GM23338 (cell line): ENCODE measurements around the gene NOSTRIN. TPM values are rescaled to one million over a fixed set of nuclear protein-coding genes. Genes with fewer than 3 reads are reported as not detected.

Experiments
- ATAC-seq: fragments of 200-7000 bp; cut with Tn5 transposase; 3 replicates; pipeline ENCODE4 v1.9.1; 2020
- DNase-seq: peaks from one replicate; pipeline ENCODE4 v3.0.0-alpha.2; 2015; ENCODE audit warnings: low spot score
- H2AFZ ChIP-seq: fragments of 200-600 bp; sonication (generic); 2 replicates; pipeline ENCODE4 v1.8.0; 2016; ENCODE audit warnings: antibody characterized with exemption, mild to moderate bottlenecking, moderate library complexity
- H3F3A ChIP-seq: fragments of 200-600 bp; sonication (generic); replicated peaks from 2 replicates; pipeline ENCODE4 v1.8.0; 2017; ENCODE audit warnings: antibody characterized with exemption, mixed run types, low read depth
- H3K27ac ChIP-seq: fragments of 200-600 bp; sonication (generic); 2 replicates; pipeline ENCODE4 v1.6.1; 2016; ENCODE audit warnings: low read depth
- H3K27me3 ChIP-seq: fragments of 200-600 bp; sonication (generic); 2 replicates; pipeline ENCODE4 v1.8.0; 2016; ENCODE audit warnings: mild to moderate bottlenecking, mixed run types, moderate library complexity; ENCODE audit not compliant: insufficient read depth
- H3K36me3 ChIP-seq: fragments of 200-600 bp; sonication (generic); 2 replicates; pipeline ENCODE4 v1.8.0; 2016; ENCODE audit warnings: mild to moderate bottlenecking; ENCODE audit not compliant: insufficient read depth
- H3K4me1 ChIP-seq: fragments of 200-600 bp; sonication (generic); 2 replicates; pipeline ENCODE4 v1.8.0; 2016; ENCODE audit warnings: mild to moderate bottlenecking, moderate library complexity; ENCODE audit not compliant: insufficient read depth
- H3K4me2 ChIP-seq: fragments of 200-600 bp; sonication (generic); 2 replicates; pipeline ENCODE4 v1.7.1; 2017; ENCODE audit warnings: mixed run types
- H3K4me3 ChIP-seq: fragments of 200-600 bp; sonication (generic); 2 replicates; pipeline ENCODE4 v1.6.1; 2016; ENCODE audit warnings: mixed run types
- H3K79me2 ChIP-seq: fragments of 200-600 bp; sonication (generic); replicated peaks from 2 replicates; pipeline ENCODE4 v1.8.0; 2017; ENCODE audit warnings: mild to moderate bottlenecking; ENCODE audit not compliant: insufficient read depth
- H3K9me2 ChIP-seq: fragments of 200-600 bp; sonication (generic); 2 replicates; pipeline ENCODE4 v1.8.0; 2017; ENCODE audit not compliant: insufficient read depth
- H4K20me1 ChIP-seq: fragments of 200-600 bp; sonication (generic); replicated peaks from 2 replicates; pipeline ENCODE4 v1.8.0; 2017; ENCODE audit warnings: mild to moderate bottlenecking; ENCODE audit not compliant: insufficient read depth
- H3K27ac Mint-ChIP-seq: 2 replicates; pipeline ENCODE4 v1.8.0; 2020; ENCODE audit warnings: inconsistent platforms, mild to moderate bottlenecking, moderate library complexity, mixed read lengths
- H3K27me3 Mint-ChIP-seq: 3 replicates; pipeline ENCODE4 v1.8.0; 2022; ENCODE audit warnings: low read depth, mild to moderate bottlenecking, moderate library complexity, mixed read lengths, inconsistent platforms; ENCODE audit not compliant: insufficient read depth, poor library complexity
- H3K36me3 Mint-ChIP-seq: 3 replicates; pipeline ENCODE4 v1.8.0; 2021; ENCODE audit warnings: low read depth, mild to moderate bottlenecking, inconsistent platforms, moderate library complexity, mixed read lengths
- H3K4me1 Mint-ChIP-seq: 3 replicates; pipeline ENCODE4 v1.8.0; 2020; ENCODE audit warnings: mild to moderate bottlenecking, inconsistent platforms, mixed read lengths
- H3K4me3 Mint-ChIP-seq: 3 replicates; pipeline ENCODE4 v1.8.0; 2021; ENCODE audit warnings: moderate library complexity, mild to moderate bottlenecking, inconsistent platforms, mixed read lengths
- H3K9me3 Mint-ChIP-seq: 3 replicates; pipeline ENCODE4 v1.8.0; 2020; ENCODE audit warnings: moderate library complexity, mild to moderate bottlenecking, inconsistent platforms, mixed read lengths
- JUNB ChIP-seq: IDR thresholded peaks from one replicate; pipeline ENCODE4 v1.6.1; 2016; ENCODE audit warnings: antibody characterized with exemption; ENCODE audit not compliant: unreplicated experiment
- STAT1 ChIP-seq: IDR thresholded peaks from one replicate; pipeline ENCODE4 v1.6.1; 2016; ENCODE audit warnings: antibody characterized with exemption; ENCODE audit not compliant: unreplicated experiment
- polyA plus RNA-seq: library from polyadenylated mRNA; unstranded; fragments of >200 nt; fragmentation: Nextera tagmentation; extraction: Ambion mirVana; gene quantifications from 2 replicates; pipeline ENCODE4 v1.2.1, GENCODE V29; 2016
- total RNA-seq: library from RNA; depleted of rRNA; stranded (reverse); fragments of >200 nt; shearing (Covaris generic); gene quantifications from 2 replicates; pipeline ENCODE4 v1.2.3, GENCODE V29; 2014
- TF ChIP-seq, protein P1 (sequence below): fragments of 250-450 bp; sonication (Bioruptor Pico); IDR thresholded peaks from 2 replicates; pipeline ENCODE4 v1.5.0; 2020; ENCODE audit warnings: mild to moderate bottlenecking, moderate library complexity
- TF ChIP-seq, protein P2 (sequence below): IDR thresholded peaks from one replicate; pipeline ENCODE4 v1.6.1; 2018; ENCODE audit warnings: antibody characterized with exemption; ENCODE audit not compliant: unreplicated experiment
- TF ChIP-seq, protein P3 (sequence below), 2 experiments: fragments of 200-600 bp in 1 of 2; sonication (generic) in 1 of 2; conservative IDR thresholded peaks; 2 replicates each; pipeline versions ENCODE4 v1.5.1 to v1.6.1; 2016 to 2017; ENCODE audit warnings: antibody characterized with exemption in 2 of 2, low read depth in 2 of 2, mild to moderate bottlenecking in 2 of 2, moderate library complexity in 1 of 2

NOSTRIN gene
- total and polyA plus RNA-seq, 2 experiments from 2014 or later, result 1.8 TPM; not detected in 1

DNA sequence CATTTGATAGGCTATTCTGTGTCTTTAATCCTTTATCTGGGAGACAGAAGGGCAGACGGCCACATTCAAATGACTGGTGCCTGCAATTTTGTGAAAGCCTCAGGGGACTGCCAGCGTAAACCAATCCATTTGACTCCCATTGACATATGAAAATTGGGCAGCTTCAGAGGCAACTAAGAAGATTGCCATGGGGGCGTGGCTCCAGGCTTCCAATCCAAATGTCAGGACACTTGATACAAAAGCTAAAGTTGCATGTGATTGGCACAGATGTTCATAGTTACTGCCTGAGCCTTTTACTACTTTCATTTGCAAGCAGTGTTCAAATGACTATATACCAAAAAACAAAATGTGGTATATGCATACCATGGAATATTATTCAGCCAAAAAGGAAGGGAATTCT, 45.8 kb downstream of the NOSTRIN start:
- Histone ChIP-seq H3K4me1 (peaks cover 5% of the 10 kb centered on the region), H3K9me2 (no peaks in the 10 kb centered on the region), H2AFZ (no peak overlapping the region), H3K27me3 (no peaks in the 10 kb centered on the region), H3K4me3 (no peak overlapping the region), H3F3A (no peaks in the 10 kb centered on the region), H4K20me1 (no peaks in the 10 kb centered on the region), H3K27ac (no peak overlapping the region), H3K36me3 (no peaks in the 10 kb centered on the region), H3K4me2 (no peak overlapping the region), H3K79me2 (no peaks in the 10 kb centered on the region)
- Mint-ChIP-seq H3K36me3 (no peaks in the 10 kb centered on the region), H3K4me3 (no peak overlapping the region), H3K4me1 (peaks cover 12% of the 10 kb centered on the region), H3K9me3 (no peaks in the 10 kb centered on the region), H3K27me3 (peaks cover 2% of the 10 kb centered on the region), H3K27ac (no peak overlapping the region)
- DNase-seq, result peak; percentile 28
- no peak for TF ChIP-seq STAT1
- ATAC-seq, result no peak

DNA sequence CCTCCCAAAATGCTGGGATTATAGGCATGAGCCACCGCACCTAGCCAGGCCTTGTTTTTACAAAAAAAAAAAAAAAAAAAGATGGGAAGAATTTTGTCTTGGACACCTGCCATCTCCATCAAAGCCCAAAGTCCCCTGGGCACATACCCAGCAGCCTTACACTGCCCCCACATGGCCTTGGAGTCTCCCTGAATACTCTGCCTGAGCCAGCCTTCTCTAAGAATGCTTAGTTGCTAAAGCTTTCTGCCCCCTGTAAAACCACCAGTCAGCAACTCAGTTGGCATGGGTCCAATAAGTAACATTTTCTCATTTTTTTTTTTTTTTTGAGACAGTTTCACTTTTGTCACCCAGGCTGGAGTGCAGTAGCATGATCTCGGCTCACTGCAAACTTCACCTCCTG, 47.2 kb downstream of the NOSTRIN start:
- Histone ChIP-seq H4K20me1 (no peaks in the 10 kb centered on the region), H3K27ac (no peak overlapping the region), H3K79me2 (no peaks in the 10 kb centered on the region), H3K36me3 (no peaks in the 10 kb centered on the region), H3F3A (no peaks in the 10 kb centered on the region), H3K27me3 (no peaks in the 10 kb centered on the region), H3K4me3 (no peak overlapping the region), H2AFZ (no peak overlapping the region), H3K4me2 (no peak overlapping the region), H3K9me2 (no peaks in the 10 kb centered on the region), H3K4me1 (peaks cover 5% of the 10 kb centered on the region)
- Mint-ChIP-seq H3K27ac (no peak overlapping the region), H3K4me3 (no peak overlapping the region), H3K36me3 (peaks cover 5% of the 10 kb centered on the region; the same call in 2 of the 3 replicates), H3K9me3 (no peaks in the 10 kb centered on the region), H3K4me1 (peaks cover 12% of the 10 kb centered on the region), H3K27me3 (peaks cover 2% of the 10 kb centered on the region)
- TF ChIP-seq JUNB, result no peak
- no peak for TF ChIP-seq STAT1
- TF ChIP-seq, protein P1, sequence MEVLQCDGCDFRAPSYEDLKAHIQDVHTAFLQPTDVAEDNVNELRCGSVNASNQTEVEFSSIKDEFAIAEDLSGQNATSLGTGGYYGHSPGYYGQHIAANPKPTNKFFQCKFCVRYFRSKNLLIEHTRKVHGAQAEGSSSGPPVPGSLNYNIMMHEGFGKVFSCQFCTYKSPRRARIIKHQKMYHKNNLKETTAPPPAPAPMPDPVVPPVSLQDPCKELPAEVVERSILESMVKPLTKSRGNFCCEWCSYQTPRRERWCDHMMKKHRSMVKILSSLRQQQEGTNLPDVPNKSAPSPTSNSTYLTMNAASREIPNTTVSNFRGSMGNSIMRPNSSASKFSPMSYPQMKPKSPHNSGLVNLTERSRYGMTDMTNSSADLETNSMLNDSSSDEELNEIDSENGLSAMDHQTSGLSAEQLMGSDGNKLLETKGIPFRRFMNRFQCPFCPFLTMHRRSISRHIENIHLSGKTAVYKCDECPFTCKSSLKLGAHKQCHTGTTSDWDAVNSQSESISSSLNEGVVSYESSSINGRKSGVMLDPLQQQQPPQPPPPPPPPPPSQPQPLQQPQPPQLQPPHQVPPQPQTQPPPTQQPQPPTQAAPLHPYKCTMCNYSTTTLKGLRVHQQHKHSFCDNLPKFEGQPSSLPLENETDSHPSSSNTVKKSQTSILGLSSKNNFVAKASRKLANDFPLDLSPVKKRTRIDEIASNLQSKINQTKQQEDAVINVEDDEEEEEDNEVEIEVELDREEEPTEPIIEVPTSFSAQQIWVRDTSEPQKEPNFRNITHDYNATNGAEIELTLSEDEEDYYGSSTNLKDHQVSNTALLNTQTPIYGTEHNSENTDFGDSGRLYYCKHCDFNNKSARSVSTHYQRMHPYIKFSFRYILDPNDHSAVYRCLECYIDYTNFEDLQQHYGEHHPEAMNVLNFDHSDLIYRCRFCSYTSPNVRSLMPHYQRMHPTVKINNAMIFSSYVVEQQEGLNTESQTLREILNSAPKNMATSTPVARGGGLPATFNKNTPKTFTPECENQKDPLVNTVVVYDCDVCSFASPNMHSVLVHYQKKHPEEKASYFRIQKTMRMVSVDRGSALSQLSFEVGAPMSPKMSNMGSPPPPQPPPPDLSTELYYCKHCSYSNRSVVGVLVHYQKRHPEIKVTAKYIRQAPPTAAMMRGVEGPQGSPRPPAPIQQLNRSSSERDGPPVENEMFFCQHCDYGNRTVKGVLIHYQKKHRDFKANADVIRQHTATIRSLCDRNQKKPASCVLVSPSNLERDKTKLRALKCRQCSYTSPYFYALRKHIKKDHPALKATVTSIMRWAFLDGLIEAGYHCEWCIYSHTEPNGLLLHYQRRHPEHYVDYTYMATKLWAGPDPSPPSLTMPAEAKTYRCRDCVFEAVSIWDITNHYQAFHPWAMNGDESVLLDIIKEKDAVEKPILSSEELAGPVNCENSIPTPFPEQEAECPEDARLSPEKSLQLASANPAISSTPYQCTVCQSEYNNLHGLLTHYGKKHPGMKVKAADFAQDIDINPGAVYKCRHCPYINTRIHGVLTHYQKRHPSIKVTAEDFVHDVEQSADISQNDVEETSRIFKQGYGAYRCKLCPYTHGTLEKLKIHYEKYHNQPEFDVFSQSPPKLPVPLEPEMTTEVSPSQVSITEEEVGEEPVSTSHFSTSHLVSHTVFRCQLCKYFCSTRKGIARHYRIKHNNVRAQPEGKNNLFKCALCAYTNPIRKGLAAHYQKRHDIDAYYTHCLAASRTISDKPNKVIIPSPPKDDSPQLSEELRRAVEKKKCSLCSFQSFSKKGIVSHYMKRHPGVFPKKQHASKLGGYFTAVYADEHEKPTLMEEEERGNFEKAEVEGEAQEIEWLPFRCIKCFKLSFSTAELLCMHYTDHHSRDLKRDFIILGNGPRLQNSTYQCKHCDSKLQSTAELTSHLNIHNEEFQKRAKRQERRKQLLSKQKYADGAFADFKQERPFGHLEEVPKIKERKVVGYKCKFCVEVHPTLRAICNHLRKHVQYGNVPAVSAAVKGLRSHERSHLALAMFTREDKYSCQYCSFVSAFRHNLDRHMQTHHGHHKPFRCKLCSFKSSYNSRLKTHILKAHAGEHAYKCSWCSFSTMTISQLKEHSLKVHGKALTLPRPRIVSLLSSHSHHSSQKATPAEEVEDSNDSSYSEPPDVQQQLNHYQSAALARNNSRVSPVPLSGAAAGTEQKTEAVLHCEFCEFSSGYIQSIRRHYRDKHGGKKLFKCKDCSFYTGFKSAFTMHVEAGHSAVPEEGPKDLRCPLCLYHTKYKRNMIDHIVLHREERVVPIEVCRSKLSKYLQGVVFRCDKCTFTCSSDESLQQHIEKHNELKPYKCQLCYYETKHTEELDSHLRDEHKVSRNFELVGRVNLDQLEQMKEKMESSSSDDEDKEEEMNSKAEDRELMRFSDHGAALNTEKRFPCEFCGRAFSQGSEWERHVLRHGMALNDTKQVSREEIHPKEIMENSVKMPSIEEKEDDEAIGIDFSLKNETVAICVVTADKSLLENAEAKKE, result no peak
- TF ChIP-seq, protein P2, sequence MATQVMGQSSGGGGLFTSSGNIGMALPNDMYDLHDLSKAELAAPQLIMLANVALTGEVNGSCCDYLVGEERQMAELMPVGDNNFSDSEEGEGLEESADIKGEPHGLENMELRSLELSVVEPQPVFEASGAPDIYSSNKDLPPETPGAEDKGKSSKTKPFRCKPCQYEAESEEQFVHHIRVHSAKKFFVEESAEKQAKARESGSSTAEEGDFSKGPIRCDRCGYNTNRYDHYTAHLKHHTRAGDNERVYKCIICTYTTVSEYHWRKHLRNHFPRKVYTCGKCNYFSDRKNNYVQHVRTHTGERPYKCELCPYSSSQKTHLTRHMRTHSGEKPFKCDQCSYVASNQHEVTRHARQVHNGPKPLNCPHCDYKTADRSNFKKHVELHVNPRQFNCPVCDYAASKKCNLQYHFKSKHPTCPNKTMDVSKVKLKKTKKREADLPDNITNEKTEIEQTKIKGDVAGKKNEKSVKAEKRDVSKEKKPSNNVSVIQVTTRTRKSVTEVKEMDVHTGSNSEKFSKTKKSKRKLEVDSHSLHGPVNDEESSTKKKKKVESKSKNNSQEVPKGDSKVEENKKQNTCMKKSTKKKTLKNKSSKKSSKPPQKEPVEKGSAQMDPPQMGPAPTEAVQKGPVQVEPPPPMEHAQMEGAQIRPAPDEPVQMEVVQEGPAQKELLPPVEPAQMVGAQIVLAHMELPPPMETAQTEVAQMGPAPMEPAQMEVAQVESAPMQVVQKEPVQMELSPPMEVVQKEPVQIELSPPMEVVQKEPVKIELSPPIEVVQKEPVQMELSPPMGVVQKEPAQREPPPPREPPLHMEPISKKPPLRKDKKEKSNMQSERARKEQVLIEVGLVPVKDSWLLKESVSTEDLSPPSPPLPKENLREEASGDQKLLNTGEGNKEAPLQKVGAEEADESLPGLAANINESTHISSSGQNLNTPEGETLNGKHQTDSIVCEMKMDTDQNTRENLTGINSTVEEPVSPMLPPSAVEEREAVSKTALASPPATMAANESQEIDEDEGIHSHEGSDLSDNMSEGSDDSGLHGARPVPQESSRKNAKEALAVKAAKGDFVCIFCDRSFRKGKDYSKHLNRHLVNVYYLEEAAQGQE, result no peak
- TF ChIP-seq, protein P3, sequence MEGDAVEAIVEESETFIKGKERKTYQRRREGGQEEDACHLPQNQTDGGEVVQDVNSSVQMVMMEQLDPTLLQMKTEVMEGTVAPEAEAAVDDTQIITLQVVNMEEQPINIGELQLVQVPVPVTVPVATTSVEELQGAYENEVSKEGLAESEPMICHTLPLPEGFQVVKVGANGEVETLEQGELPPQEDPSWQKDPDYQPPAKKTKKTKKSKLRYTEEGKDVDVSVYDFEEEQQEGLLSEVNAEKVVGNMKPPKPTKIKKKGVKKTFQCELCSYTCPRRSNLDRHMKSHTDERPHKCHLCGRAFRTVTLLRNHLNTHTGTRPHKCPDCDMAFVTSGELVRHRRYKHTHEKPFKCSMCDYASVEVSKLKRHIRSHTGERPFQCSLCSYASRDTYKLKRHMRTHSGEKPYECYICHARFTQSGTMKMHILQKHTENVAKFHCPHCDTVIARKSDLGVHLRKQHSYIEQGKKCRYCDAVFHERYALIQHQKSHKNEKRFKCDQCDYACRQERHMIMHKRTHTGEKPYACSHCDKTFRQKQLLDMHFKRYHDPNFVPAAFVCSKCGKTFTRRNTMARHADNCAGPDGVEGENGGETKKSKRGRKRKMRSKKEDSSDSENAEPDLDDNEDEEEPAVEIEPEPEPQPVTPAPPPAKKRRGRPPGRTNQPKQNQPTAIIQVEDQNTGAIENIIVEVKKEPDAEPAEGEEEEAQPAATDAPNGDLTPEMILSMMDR (conservative IDR thresholded peaks at IDR 0.05; ENCODE audit: low read depth in 2 of 2), result peak; percentile 64 to 76
- peak; percentile 63 for DNase-seq
- ATAC-seq, result peak; percentile 94
